ENCODE results near the gene RILPL2.
"Not testable (repeated sequence)": the region's sequence is repeated elsewhere in the genome, so short reads cannot be mapped to it uniquely, and the experiment has no call there.

The RILPL2 gene

GRCh38 chr12:123379391-123379790, 57.1 kb downstream of the RILPL2 start:
- DNase-seq: no peak

DNA sequence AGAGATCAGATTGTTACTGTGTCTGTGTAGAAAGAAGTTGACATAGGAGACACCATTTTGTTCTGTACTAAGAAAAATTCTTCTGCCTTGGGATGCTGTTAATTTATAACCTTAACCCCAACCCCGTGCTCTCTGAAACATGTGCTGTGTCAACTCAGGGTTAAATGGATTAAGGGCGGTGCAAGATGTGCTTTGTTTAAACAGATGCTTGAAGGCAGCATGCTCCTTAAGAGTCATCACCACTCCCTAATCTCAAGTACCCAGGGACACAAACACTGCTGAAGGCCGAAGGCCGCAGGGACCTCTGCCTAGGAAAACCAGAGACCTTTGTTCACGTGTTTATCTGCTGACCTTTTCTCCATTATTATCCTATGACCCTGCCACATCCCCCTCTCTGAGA, 64.1 kb downstream of the RILPL2 start:
- not testable (repeated sequence) for DNase-seq

DNA sequence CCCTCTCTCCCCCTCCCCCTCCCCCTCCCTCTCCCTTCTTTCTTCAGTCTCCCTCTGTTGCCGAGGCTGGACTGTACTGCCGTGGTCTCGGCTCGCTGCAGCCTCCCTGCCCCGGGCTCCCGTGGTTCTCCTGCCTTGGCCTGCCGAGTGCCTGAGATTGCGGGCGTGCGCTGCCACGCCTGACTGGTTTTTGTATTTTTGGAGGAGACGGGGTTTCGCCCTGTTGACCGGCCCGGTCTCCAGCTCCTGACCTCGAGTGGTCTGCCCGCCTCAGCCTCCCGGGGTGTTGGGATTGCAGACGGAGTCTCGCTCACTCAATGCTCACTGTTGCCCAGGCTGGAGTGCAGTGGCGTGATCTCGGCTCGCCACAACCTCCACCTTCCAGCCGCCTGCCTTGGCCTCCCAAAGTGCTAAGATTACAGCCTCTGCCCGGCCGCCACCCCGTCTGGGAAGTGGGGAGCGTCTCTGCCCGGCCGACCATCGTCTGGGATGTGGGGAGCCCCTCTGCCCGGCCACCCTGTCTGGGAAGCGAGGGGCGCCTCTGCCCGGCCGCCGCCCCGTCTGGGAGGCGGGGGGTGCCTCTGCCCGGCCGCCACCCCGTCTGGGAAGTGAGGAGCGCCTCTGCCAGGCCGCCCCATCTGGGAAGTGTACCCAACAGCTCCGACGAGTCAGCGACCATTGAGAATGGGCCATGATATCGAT, 64.7 kb downstream of the RILPL2 start:
- DNase-seq: not testable (repeated sequence)

GRCh38 chr12:123369229-123369628, 67.3 kb downstream of the RILPL2 start:
- DNase-seq: no peak

- DNase-seq: not testable (repeated sequence)
These were observed 68.1 kb downstream of the RILPL2 start for GRCh38 chr12:123368431-123368830.

DNA sequence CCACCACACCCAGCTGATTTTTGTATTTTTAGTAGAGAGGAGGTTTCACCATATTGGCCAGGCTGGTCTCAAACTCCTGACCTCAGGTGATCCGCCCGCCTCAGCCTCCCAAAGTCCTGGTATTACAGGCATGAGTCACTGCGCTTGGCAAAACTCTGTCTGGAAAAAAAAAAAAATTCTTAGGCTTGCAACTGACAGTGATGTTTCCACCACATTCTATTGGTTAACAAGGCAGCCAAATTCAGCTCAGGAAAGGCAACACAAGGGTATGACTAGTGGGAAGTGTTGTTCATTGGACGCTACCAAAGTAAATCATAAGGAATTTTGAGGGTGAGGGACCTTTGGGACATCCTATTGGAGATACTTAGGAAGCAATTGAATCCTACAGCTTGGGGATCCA, 69.0 kb downstream of the RILPL2 start:
- no peak for DNase-seq
